Endothelial cell of umbilical vein (primary cell): ENCODE measurements around the gene FAM114A1. TPM values are rescaled to one million over a fixed set of nuclear protein-coding genes. Genes with fewer than 3 reads are reported as not detected.

Source experiments
- BruUV-seq: library from RNA; stranded (reverse); fragments of 400-500 nt; replicated peaks from 2 replicates; lab custom pipeline; 2021; lab: Mats Ljungman, UMichigan
- CTCF ChIA-PET: fragments of 300-600, 350-600 bp; sonication (Branson Sonifier 250); formaldehyde crosslinking; loops from one replicate; lab custom pipeline; 2021; ENCODE audit warnings: antibody characterized with exemption, inconsistent platforms; lab: Charles Lee
- POLR2A ChIA-PET: fragments of 300-600, 350-600 bp; sonication (Branson Sonifier 250); formaldehyde crosslinking; loops from one replicate; lab custom pipeline; 2021; ENCODE audit warnings: antibody characterized with exemption, inconsistent platforms; lab: Charles Lee
- DNase-seq: peaks from one replicate; pipeline ENCODE4 v3.0.0-alpha.2; 2011; ENCODE audit warnings: low read depth, low spot score
- FAIRE-seq: peaks from 2 replicates; lab custom pipeline; 2011; peaks lifted over from hg19 to GRCh38; lab: Jason Lieb, UNC
- H2AFZ ChIP-seq: 2 replicates; pipeline ENCODE4 v1.6.0; 2012; ENCODE audit warnings: low read depth, low read length, control low read depth, inconsistent platforms
- H3K27ac ChIP-seq: 2 replicates; pipeline ENCODE4 v1.5.1; 2011; ENCODE audit warnings: low read depth, mild to moderate bottlenecking, control low read depth, low read length, moderate library complexity; ENCODE audit not compliant: insufficient read depth
- H3K27me3 ChIP-seq, 2 experiments: 2 replicates each; pipeline versions ENCODE4 v1.6.0 to v1.6.1; 2011; ENCODE audit warnings: low read length in 2 of 2, mixed read lengths in 1 of 2; ENCODE audit not compliant: control insufficient read depth in 2 of 2, insufficient read depth in 2 of 2
- H3K36me3 ChIP-seq, 2 experiments: 2 replicates in 1 of 2; 3 replicates in 1 of 2; pipeline ENCODE4 v1.5.1; 2011; ENCODE audit warnings: low read length in 2 of 2, mild to moderate bottlenecking in 1 of 2, moderate library complexity in 1 of 2; ENCODE audit not compliant: control insufficient read depth in 2 of 2, insufficient read depth in 2 of 2; ENCODE audit errors: extremely low read depth in 1 of 2
- H3K4me1 ChIP-seq: 3 replicates; pipeline ENCODE4 v1.5.1; 2011; ENCODE audit warnings: mild to moderate bottlenecking, low read length; ENCODE audit not compliant: control insufficient read depth, insufficient read depth; ENCODE audit errors: extremely low read depth
- H3K4me2 ChIP-seq: 2 replicates; pipeline ENCODE4 v1.6.1; 2011; ENCODE audit warnings: low read length, control low read depth, mixed read lengths; ENCODE audit not compliant: insufficient read depth
- H3K4me3 ChIP-seq, 3 experiments: fragments of 200-600 bp in 1 of 3; sonication (generic), shearing (Covaris generic) in 1 of 3; replicated peaks in 1 of 3; 2 replicates each; pipeline ENCODE4 v1.5.1; 2011 to 2016; ENCODE audit warnings: control low read depth in 3 of 3, low read length in 3 of 3, mild to moderate bottlenecking in 2 of 3, inconsistent platforms in 1 of 3, low read depth in 1 of 3, moderate library complexity in 1 of 3; ENCODE audit not compliant: insufficient read depth in 1 of 3
- H3K79me2 ChIP-seq: 2 replicates; pipeline ENCODE4 v1.6.0; 2012; ENCODE audit warnings: low read length, inconsistent platforms; ENCODE audit not compliant: control insufficient read depth, insufficient read depth
- H3K9ac ChIP-seq: replicated peaks from 2 replicates; pipeline ENCODE3; 2011; ENCODE audit warnings: low read length, control low read depth; ENCODE audit not compliant: insufficient read depth; ENCODE audit errors: extremely low read depth
- H3K9me1 ChIP-seq: replicated peaks from 3 replicates; pipeline ENCODE4 v1.6.0; 2011; ENCODE audit warnings: mild to moderate bottlenecking, low read length; ENCODE audit not compliant: control insufficient read depth, insufficient read depth; ENCODE audit errors: extremely low read depth
- H3K9me3 ChIP-seq: replicated peaks from 2 replicates; pipeline ENCODE4 v1.5.1; 2012; ENCODE audit warnings: low read length, inconsistent platforms; ENCODE audit not compliant: control insufficient read depth, insufficient read depth
- H4K20me1 ChIP-seq: replicated peaks from 2 replicates; pipeline ENCODE3; 2011; ENCODE audit warnings: mild to moderate bottlenecking, low read length; ENCODE audit not compliant: control insufficient read depth, insufficient read depth; ENCODE audit errors: extremely low read depth
- EZH2 ChIP-seq: IDR thresholded peaks from 2 replicates; pipeline ENCODE4 v1.6.1; 2012; ENCODE audit warnings: borderline replicate concordance, low read depth, mild to moderate bottlenecking, moderate library complexity, low read length, inconsistent platforms; ENCODE audit not compliant: severe bottlenecking
- FOS ChIP-seq: IDR thresholded peaks from 2 replicates; pipeline ENCODE4 v1.6.1; 2011; ENCODE audit warnings: mild to moderate bottlenecking, low read length, moderate library complexity, borderline replicate concordance; ENCODE audit not compliant: insufficient read depth
- GATA2 ChIP-seq: IDR thresholded peaks from 2 replicates; pipeline ENCODE4 v1.7.0; 2011; ENCODE audit warnings: low read depth, mild to moderate bottlenecking, moderate library complexity, mixed read lengths, low read length; ENCODE audit not compliant: insufficient read length, insufficient read depth
- MYC ChIP-seq: IDR thresholded peaks from one replicate; pipeline ENCODE4 v1.6.1; 2011; ENCODE audit warnings: mild to moderate bottlenecking, low read depth, low read length
- POLR2A ChIP-seq: IDR thresholded peaks from 2 replicates; pipeline ENCODE4 v1.6.1; 2012; ENCODE audit warnings: low read depth, mild to moderate bottlenecking, control low read depth, low read length
- POLR2AphosphoS5 ChIP-seq: IDR thresholded peaks from 2 replicates; pipeline ENCODE4 v1.6.1; 2012; ENCODE audit warnings: low read depth, mild to moderate bottlenecking, control low read depth, low read length, moderate library complexity; ENCODE audit not compliant: insufficient read depth
- dilution Hi-C: fragments of 300-500 bp; cut with MboI; formaldehyde crosslinking; loops from one replicate; pipeline ENCODE4 v1.15.0; 2019; ENCODE audit warnings: low sequenced_read_pairs; ENCODE audit not compliant: extremely low pct_ligation_motif_present
- intact Hi-C: fragments of 100-400 bp; cut with micrococcal nuclease; formaldehyde crosslinking; loops from one replicate; pipeline ENCODE4 v1.10.0; 2022
- polyA plus RNA-seq, 4 experiments: library from polyadenylated mRNA; depleted of rRNA in 3 of 4; stranded (reverse) in 3 of 4; unstranded in 1 of 4; fragments of >200 nt; gene quantifications; 2 replicates each; pipeline versions ENCODE4 v1.2.1 to v1.2.3, GENCODE V29; 2011 to 2012; ENCODE audit warnings: missing spikeins in 1 of 4
- total RNA-seq: library from RNA; stranded (reverse); gene quantifications from 2 replicates; pipeline ENCODE4 v1.2.3, GENCODE V29; 2021
- TF ChIP-seq, protein P1 (sequence below), 2 donors: IDR thresholded peaks; 1 replicate in 1 of 2; 2 replicates in 1 of 2; pipeline ENCODE4 v1.5.1; 2011; ENCODE audit warnings: low read length in 2 of 2, mild to moderate bottlenecking in 2 of 2, moderate library complexity in 2 of 2, control low read depth in 1 of 2, inconsistent platforms in 1 of 2, low read depth in 1 of 2; ENCODE audit not compliant: insufficient read depth in 1 of 2; ENCODE audit errors: extremely low read depth in 1 of 2

FAM114A1 gene
- total and polyA plus RNA-seq, 2 donors (not counting 3 experiments of a cell fraction or from before 2014, with no cell fraction given), result 99.2 to 118 TPM

DNA sequence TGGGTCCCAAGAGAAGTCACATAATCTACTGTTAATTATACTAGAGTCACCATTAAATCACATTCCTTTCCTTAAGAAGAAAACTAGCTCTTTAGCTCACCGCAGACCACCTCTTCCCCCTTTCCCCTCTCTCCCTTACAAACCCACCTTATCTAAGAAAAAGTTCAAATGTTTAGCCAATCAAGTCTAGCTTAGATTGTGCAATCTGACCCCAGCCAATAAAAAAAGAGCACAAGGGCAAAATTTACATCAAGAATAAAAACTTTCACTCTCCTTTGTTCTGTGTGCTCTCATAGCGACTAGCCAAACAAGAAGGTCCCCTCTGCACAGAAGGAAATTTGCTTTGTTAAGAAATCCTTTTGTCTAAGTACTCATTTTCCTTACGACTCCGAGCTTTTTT, 88.4 kb downstream of the FAM114A1 start:
- Histone ChIP-seq H3K9me1 (no peaks in the 10 kb centered on the region), H3K79me2 (no peaks in the 10 kb centered on the region), H3K4me3 (no peak overlapping the region), H4K20me1 (no peaks in the 10 kb centered on the region), H3K4me1 (no peaks in the 10 kb centered on the region), H3K4me2 (no peak overlapping the region), H2AFZ (no peak overlapping the region), H3K36me3 (no peaks in the 10 kb centered on the region), H3K27ac (no peak overlapping the region), H3K27me3 (peaks cover 14 to 17% of the 10 kb centered on the region in 2 experiments), H3K9ac (no peak overlapping the region), H3K9me3 (no peaks in the 10 kb centered on the region)
- ChIA-PET CTCF (interaction anchor here (0.6 to 1.0 kb wide), 3 partner anchors 8 to 31 kb away, joined by 3 to 4 read pairs (median 4); no protein-coding TSS in a partner anchor), POLR2A (no interaction called here)
- intact Hi-C loops (no loop called here), dilution Hi-C loops (no loop called here)
- TF ChIP-seq GATA2, result no peak
- DNase-seq, result no peak
- no TSS peak for BruUV-seq
- FAIRE-seq, result no peak

DNA sequence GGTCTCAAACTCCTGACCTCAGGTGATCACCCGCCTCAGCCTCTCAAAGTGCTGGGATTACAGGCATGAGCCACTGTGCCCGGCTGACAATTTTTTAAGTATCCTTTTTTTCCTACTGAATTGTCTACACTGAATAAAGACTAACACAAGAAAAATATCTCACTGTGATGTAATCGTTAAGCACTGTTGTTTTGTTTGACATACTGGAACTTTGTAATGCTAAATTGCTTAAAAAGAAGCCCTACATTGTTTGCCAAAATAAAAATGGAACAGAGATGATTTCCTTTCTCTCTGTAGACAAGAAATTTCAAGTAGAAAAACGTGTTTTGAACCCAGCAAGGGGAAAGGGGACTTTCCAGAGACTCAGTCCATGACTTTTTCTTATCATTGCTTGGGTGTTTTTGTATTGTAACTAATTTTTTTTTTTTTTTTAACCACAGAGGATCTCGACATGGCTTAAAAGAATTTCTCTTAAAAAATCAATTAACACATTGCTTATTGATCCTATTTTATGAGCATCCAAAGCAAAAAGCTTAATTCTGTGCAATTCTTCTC, 89.7 kb downstream of the FAM114A1 start:
- dilution Hi-C loops, result no loop called here
- H3K36me3 ChIP-seq, result no peaks in the 10 kb centered on the region
- CTCF ChIA-PET, result interaction anchor here (1.1 kb wide), 1 partner anchor 9 kb away, joined by 3 read pairs; no protein-coding TSS in a partner anchor

More for the DNA sequence above, 89.7 kb downstream of the FAM114A1 start:
- Histone ChIP-seq H4K20me1 (no peaks in the 10 kb centered on the region), H3K4me1 (no peaks in the 10 kb centered on the region), H3K79me2 (no peaks in the 10 kb centered on the region), H3K9me3 (no peaks in the 10 kb centered on the region), H3K27me3 (peaks cover 14 to 17% of the 10 kb centered on the region in 2 experiments), H3K9ac (no peak overlapping the region), H3K4me2 (no peak overlapping the region), H2AFZ (no peak overlapping the region), H3K27ac (no peak overlapping the region), H3K9me1 (no peaks in the 10 kb centered on the region), H3K4me3 (no peak overlapping the region)
- POLR2A ChIA-PET, result no interaction called here
- intact Hi-C loops, result no loop called here
- TF ChIP-seq FOS (no peak), EZH2 (no peak), POLR2A (no peak), POLR2AphosphoS5 (no peak), MYC (no peak), GATA2 (no peak)
- TF ChIP-seq, protein P1, sequence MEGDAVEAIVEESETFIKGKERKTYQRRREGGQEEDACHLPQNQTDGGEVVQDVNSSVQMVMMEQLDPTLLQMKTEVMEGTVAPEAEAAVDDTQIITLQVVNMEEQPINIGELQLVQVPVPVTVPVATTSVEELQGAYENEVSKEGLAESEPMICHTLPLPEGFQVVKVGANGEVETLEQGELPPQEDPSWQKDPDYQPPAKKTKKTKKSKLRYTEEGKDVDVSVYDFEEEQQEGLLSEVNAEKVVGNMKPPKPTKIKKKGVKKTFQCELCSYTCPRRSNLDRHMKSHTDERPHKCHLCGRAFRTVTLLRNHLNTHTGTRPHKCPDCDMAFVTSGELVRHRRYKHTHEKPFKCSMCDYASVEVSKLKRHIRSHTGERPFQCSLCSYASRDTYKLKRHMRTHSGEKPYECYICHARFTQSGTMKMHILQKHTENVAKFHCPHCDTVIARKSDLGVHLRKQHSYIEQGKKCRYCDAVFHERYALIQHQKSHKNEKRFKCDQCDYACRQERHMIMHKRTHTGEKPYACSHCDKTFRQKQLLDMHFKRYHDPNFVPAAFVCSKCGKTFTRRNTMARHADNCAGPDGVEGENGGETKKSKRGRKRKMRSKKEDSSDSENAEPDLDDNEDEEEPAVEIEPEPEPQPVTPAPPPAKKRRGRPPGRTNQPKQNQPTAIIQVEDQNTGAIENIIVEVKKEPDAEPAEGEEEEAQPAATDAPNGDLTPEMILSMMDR (IDR thresholded peaks at IDR 0.05; ENCODE audit: extremely low read depth in 1 of 2, insufficient read depth in 1 of 2, low read depth in 1 of 2, low read length in 2 of 2), result no peak
- no peak for FAIRE-seq
- BruUV-seq, result no TSS peak
- DNase-seq, result no peak
